Neural crest cell (in vitro differentiated cells): Measurements from ENCODE around the gene MS4A5. TPM values are rescaled to one million over a fixed set of nuclear protein-coding genes. Genes with fewer than 3 reads are reported as not detected.
"Not testable (repeated sequence)": the region's sequence is repeated elsewhere in the genome, so short reads cannot be mapped to it uniquely, and the experiment has no call there.

Experiments
- DNase-seq: peaks from one replicate; pipeline ENCODE4 v3.0.0; 2021; ENCODE audit warnings: low read depth, mixed read lengths, low spot score
- H3K27ac Mint-ChIP-seq: one replicate; pipeline ENCODE4 v1.8.0; 2021; ENCODE audit warnings: mild to moderate bottlenecking, mixed read lengths; ENCODE audit not compliant: unreplicated experiment
- H3K27me3 Mint-ChIP-seq: 2 replicates; pipeline ENCODE4 v1.8.0; 2021; ENCODE audit warnings: low read depth, mild to moderate bottlenecking, mixed read lengths
- H3K36me3 Mint-ChIP-seq: 2 replicates; pipeline ENCODE4 v1.8.0; 2021; ENCODE audit warnings: low read depth, mild to moderate bottlenecking, mixed read lengths
- H3K4me1 Mint-ChIP-seq: 2 replicates; pipeline ENCODE4 v1.8.0; 2021; ENCODE audit warnings: mixed read lengths
- H3K4me3 Mint-ChIP-seq: one replicate; pipeline ENCODE4 v1.8.0; 2021; ENCODE audit warnings: mild to moderate bottlenecking, mixed read lengths
- H3K9me3 Mint-ChIP-seq: 2 replicates; pipeline ENCODE4 v1.8.0; 2021; ENCODE audit warnings: mixed read lengths
- total RNA-seq: library from RNA; stranded (reverse); gene quantifications from 2 replicates; pipeline ENCODE4 v1.2.1, GENCODE V29; 2021
- TF ChIP-seq, protein P1 (sequence below): fragments of 200-600 bp; sonication (generic); conservative IDR thresholded peaks from 2 replicates; pipeline ENCODE4 v1.5.0; 2021; ENCODE audit warnings: antibody characterized with exemption, mild to moderate bottlenecking

MS4A5 gene
- total RNA-seq, 1 donor from 2014 or later, result not detected

DNA sequence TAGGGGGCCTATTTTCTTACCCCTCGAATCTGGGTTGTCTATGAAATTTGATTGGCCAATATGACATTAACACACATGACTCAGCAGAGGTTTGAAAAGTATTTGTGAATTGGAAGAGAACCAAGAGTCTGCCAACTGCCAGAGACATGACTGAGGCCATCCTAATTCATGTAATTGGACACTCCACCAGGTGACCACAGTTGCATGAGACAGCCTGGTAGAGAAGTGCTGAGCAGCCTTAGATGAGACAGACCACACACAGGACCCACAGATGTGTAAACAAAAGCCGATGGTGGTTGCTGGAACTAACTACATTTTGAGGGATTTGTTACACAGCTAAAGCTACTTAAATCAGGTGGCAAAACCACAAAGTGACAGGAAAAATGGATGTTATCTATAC lies 855 bp upstream of the MS4A5 start:
- H3K36me3 Mint-ChIP-seq, result no peaks in the 10 kb centered on the region
- DNase-seq, result no peak
- no peaks in the 10 kb centered on the region for H3K9me3 Mint-ChIP-seq
- TF ChIP-seq, protein P1, sequence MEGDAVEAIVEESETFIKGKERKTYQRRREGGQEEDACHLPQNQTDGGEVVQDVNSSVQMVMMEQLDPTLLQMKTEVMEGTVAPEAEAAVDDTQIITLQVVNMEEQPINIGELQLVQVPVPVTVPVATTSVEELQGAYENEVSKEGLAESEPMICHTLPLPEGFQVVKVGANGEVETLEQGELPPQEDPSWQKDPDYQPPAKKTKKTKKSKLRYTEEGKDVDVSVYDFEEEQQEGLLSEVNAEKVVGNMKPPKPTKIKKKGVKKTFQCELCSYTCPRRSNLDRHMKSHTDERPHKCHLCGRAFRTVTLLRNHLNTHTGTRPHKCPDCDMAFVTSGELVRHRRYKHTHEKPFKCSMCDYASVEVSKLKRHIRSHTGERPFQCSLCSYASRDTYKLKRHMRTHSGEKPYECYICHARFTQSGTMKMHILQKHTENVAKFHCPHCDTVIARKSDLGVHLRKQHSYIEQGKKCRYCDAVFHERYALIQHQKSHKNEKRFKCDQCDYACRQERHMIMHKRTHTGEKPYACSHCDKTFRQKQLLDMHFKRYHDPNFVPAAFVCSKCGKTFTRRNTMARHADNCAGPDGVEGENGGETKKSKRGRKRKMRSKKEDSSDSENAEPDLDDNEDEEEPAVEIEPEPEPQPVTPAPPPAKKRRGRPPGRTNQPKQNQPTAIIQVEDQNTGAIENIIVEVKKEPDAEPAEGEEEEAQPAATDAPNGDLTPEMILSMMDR, result no peak
- no peaks in the 10 kb centered on the region for H3K27me3 Mint-ChIP-seq
- H3K4me1 Mint-ChIP-seq, result no peaks in the 10 kb centered on the region
- H3K4me3 Mint-ChIP-seq, result no peak overlapping the region
- H3K27ac Mint-ChIP-seq, result no peak overlapping the region

DNA sequence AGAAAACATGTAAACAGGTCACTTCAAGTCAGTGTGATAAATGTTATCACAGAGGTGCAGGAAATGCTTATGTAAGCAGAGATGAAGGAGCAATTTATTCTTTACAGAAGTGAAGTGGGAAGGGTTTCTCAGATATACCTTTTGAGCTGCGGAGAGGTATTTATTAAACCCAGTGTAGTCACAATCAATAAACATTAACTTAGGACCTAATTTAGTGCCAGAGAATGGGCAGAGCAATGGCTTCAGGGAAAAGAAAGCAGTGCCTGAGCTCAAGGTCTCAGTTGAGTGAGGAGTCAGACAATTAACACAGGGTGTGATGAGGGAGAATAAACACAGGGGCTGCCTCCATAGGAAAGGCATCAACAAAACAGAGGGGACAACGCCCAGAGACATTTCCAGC lies 1.9 kb downstream of the MS4A5 start:
- TF ChIP-seq, protein P1, result no peak
- H3K36me3 Mint-ChIP-seq, result no peaks in the 10 kb centered on the region
- no peaks in the 10 kb centered on the region for H3K27me3 Mint-ChIP-seq
- H3K27ac Mint-ChIP-seq, result no peak overlapping the region
- no peak for DNase-seq
- no peaks in the 10 kb centered on the region for H3K9me3 Mint-ChIP-seq
- no peaks in the 10 kb centered on the region for H3K4me1 Mint-ChIP-seq
- H3K4me3 Mint-ChIP-seq, result no peak overlapping the region

DNA sequence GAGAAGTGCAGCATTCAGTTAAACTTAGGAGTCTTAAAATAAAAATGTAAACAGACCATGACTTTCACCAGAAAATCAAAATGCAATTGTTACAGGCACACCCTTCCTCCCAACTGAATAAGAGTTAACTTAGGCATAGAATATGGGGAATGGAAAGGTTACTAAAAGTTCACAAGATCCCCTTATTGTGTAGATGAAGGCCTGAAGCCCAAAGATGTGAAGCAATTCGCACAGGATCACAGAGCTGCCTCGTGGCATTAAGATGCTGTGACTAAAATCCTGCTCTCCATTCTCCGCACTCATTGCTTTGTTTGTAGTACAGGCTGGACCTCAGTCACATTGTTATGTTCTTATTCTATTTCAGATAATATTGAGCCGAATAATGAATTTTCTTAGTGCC lies 4.0 kb downstream of the MS4A5 start:
- no peaks in the 10 kb centered on the region for H3K4me1 Mint-ChIP-seq
- H3K27ac Mint-ChIP-seq, result no peak overlapping the region
- no peaks in the 10 kb centered on the region for H3K27me3 Mint-ChIP-seq
- TF ChIP-seq, protein P1, result no peak
- no peak overlapping the region for H3K4me3 Mint-ChIP-seq
- H3K9me3 Mint-ChIP-seq, result no peaks in the 10 kb centered on the region
- H3K36me3 Mint-ChIP-seq, result no peaks in the 10 kb centered on the region
- DNase-seq, result no peak

DNA sequence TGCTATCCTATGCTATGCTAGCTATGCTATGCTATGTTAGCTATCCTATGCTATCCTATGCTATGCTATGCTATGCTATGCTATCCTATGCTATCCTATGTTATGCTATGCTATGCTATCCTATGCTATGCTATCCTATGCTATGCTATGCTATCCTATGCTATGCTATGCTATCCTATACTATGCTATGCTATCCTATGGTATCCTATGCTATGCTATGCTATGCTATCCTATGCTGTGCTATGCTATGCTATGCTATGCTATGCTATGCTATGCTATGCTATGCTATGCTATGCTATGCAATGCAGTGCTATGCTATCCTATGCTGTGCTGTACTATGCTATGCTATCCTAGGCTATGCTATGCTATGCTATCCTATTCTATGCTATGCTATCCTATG lies 17.7 kb downstream of the MS4A5 start:
- TF ChIP-seq, protein P1, result no peak
- no peak for DNase-seq
- H3K27me3 Mint-ChIP-seq, result no peaks in the 10 kb centered on the region
- no peak overlapping the region for H3K4me3 Mint-ChIP-seq
- no peaks in the 10 kb centered on the region for H3K4me1 Mint-ChIP-seq
- no peak overlapping the region for H3K27ac Mint-ChIP-seq
- peaks cover 2% of the 10 kb centered on the region for H3K9me3 Mint-ChIP-seq
- no peaks in the 10 kb centered on the region for H3K36me3 Mint-ChIP-seq

DNA sequence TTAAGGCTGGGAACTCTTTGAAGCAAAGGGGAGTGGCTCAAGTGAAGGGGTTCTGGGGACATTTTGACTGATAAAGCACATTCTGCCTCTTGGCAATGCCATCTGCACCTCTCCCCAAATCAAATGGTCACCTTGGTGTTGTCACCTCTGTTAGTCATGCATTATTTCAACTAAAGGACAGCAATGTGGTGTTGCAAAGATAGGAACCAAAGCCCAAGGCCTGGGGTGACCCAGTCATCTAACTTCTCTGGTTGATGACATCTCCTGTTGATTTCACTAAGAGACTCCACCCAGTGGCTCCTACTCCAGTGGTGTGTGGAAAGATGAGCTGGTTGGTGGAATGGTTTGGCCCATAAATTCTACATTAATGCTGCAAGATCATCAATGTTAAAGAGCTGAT lies 18.5 kb downstream of the MS4A5 start:
- TF ChIP-seq, protein P1, result no peak
- no peaks in the 10 kb centered on the region for H3K36me3 Mint-ChIP-seq
- DNase-seq, result no peak
- peaks cover 2% of the 10 kb centered on the region for H3K9me3 Mint-ChIP-seq
- no peaks in the 10 kb centered on the region for H3K27me3 Mint-ChIP-seq
- no peak overlapping the region for H3K4me3 Mint-ChIP-seq
- H3K4me1 Mint-ChIP-seq, result no peaks in the 10 kb centered on the region
- no peak overlapping the region for H3K27ac Mint-ChIP-seq

DNA sequence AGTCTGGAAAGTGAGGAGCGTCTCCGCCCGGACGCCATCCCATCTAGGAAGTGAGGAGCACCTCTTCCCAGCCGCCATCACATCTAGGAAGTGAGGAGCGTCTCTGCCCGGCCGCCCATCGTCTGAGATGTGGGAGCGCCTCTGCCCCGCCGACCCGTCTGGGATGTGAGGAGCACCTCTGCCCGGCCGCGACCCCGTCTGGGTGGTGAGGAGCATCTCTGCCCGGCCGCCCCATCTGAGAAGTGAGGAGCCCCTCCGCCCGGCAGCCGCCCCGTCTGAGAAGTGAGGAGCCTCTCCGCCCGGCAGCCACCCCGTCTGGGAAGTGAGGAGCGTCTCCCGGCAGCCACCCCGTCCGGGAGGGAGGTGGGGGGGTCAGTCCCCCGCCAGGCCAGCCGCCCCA lies 21.8 kb downstream of the MS4A5 start:
- not testable (repeated sequence) for H3K4me1 Mint-ChIP-seq, H3K4me3 Mint-ChIP-seq, DNase-seq, H3K9me3 Mint-ChIP-seq, H3K27ac Mint-ChIP-seq, H3K36me3 Mint-ChIP-seq
- H3K27me3 Mint-ChIP-seq, result peaks cover 16% of the 10 kb centered on the region
